Activated T-cell treated with anti-CD3 and anti-CD28 coated beads, Interleukin-2, amount 50 U/mL, for 72 hours (primary cell): Measurements from ENCODE around the gene NBAS. TPM values are rescaled to one million over a fixed set of nuclear protein-coding genes. Genes with fewer than 3 reads are reported as not detected.
"Not testable (repeated sequence)": the region's sequence is repeated elsewhere in the genome, so short reads cannot be mapped to it uniquely, and the experiment has no call there.

Source experiments
- ATAC-seq, 2 donors: fragments of 150-1000 bp; cut with Tn5 transposase; replicated peaks in 1 of 2; 2 replicates each; pipeline ENCODE4 v1.10.0; 2021; ENCODE audit warnings: moderate library complexity in 2 of 2, mild to moderate bottlenecking in 1 of 2
- DNase-seq, 2 donors: peaks; one replicate each; pipeline ENCODE4 v3.0.0; 2021 to 2022; ENCODE audit warnings: mixed read lengths in 1 of 2
- H3K27ac Mint-ChIP-seq: one replicate; pipeline ENCODE4 v1.8.0; 2022; ENCODE audit warnings: mild to moderate bottlenecking, moderate library complexity, mixed read lengths
- H3K27me3 Mint-ChIP-seq: one replicate; pipeline ENCODE4 v1.8.0; 2022; ENCODE audit warnings: low read depth, mixed read lengths
- H3K36me3 Mint-ChIP-seq, 2 donors: one replicate each; pipeline ENCODE4 v1.8.0; 2022; ENCODE audit warnings: mixed read lengths in 2 of 2, mild to moderate bottlenecking in 1 of 2; ENCODE audit not compliant: insufficient read depth in 2 of 2
- H3K4me1 Mint-ChIP-seq: one replicate; pipeline ENCODE4 v1.8.0; 2022; ENCODE audit warnings: low read depth, mixed read lengths
- H3K4me3 Mint-ChIP-seq, 2 donors: one replicate each; pipeline ENCODE4 v1.8.0; 2022; ENCODE audit warnings: mild to moderate bottlenecking in 2 of 2, mixed read lengths in 2 of 2, moderate library complexity in 2 of 2
- H3K9me3 Mint-ChIP-seq, 2 donors: one replicate each; pipeline ENCODE4 v1.8.0; 2022; ENCODE audit warnings: mixed read lengths in 2 of 2
- total RNA-seq, 2 donors: library from RNA; stranded (reverse); gene quantifications; one replicate each; pipeline ENCODE4 v1.2.3, GENCODE V29; 2022

NBAS gene
- total RNA-seq, 2 donors from 2014 or later: 45.9 to 50.8 TPM

DNA sequence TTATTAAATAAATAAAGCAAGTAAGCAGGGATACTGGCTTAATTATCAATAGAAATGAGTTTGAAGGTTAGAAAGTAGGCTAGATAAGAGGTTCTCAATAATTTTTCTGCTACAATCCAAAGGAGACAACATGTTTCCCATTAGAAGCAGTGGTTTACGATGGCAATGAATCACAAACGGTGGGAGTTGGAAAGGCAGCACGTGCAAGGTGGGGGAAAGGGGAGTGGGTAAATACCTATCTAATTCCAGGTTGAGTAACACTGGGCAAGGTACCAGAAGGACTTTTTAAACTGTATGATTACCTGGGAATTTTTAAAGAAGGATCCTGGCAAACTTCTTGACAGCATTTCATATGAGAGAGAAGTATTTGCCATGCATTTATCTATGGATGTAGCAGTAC lies 289.9 kb downstream of the NBAS start:
- peaks cover 0 to 2% of the 10 kb centered on the region in 2 donors for H3K9me3 Mint-ChIP-seq
- peaks cover 4 to 15% of the 10 kb centered on the region in 2 donors for H3K36me3 Mint-ChIP-seq
- H3K27me3 Mint-ChIP-seq: no peaks in the 10 kb centered on the region
- no peak overlapping the region for H3K4me3 Mint-ChIP-seq
- no peak overlapping the region for H3K27ac Mint-ChIP-seq
- no peak for ATAC-seq
- peaks cover under 1% of the 10 kb centered on the region for H3K4me1 Mint-ChIP-seq
- no peak for DNase-seq

DNA sequence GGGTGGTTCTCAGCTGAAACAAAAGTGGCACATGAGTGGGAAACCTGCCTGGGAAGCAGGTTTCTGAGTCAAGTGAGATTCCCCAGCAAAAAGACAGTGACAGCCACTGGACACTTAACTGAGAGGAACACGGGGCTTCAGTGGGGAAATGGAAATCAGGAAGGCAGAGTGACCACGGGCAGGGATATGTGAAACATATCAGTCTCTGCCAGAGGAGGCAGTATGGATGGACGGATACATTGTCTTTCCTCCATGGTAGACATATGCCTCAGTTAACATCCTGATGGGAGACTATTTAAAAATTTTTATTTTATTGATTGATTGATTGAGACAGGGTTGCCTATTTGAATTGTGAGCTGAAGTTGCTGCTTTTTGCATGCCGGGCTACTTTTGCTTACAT lies 292.1 kb downstream of the NBAS start:
- DNase-seq (no peak), ATAC-seq (no peak)
- Mint-ChIP-seq H3K4me1 (peaks cover 10% of the 10 kb centered on the region), H3K36me3 (peaks cover 6 to 20% of the 10 kb centered on the region in 2 donors), H3K9me3 (peaks cover 0 to 2% of the 10 kb centered on the region in 2 donors), H3K27me3 (no peaks in the 10 kb centered on the region), H3K27ac (no peak overlapping the region), H3K4me3 (no peak overlapping the region)

DNA sequence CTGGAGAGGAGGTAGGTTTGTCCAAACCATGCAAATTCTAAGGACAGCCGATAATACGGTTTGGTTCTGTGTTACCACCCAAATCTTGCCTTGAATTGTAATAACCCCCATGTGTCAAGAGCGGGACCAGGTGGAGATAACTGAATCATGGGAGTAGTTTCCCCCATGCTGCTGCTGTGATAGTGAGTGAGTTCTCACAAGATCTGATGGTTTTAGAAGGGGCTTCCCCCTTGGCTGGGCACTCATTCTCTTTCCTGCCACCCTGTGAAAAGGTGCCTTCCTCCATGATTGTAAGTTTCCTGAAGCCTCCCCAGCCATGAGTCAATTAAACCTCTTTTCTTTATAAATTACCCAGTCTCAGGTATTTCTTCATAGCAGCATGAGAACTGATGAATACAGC lies 295.2 kb downstream of the NBAS start:
- H3K9me3 Mint-ChIP-seq: peaks cover 0 to 2% of the 10 kb centered on the region in 2 donors
- no peak for ATAC-seq
- peaks cover 10 to 16% of the 10 kb centered on the region in 2 donors for H3K36me3 Mint-ChIP-seq
- H3K4me3 Mint-ChIP-seq: no peak overlapping the region
- H3K4me1 Mint-ChIP-seq: peaks cover 10% of the 10 kb centered on the region
- no peaks in the 10 kb centered on the region for H3K27me3 Mint-ChIP-seq
- DNase-seq: no peak
- peak overlapping the region; percentile 47 for H3K27ac Mint-ChIP-seq

DNA sequence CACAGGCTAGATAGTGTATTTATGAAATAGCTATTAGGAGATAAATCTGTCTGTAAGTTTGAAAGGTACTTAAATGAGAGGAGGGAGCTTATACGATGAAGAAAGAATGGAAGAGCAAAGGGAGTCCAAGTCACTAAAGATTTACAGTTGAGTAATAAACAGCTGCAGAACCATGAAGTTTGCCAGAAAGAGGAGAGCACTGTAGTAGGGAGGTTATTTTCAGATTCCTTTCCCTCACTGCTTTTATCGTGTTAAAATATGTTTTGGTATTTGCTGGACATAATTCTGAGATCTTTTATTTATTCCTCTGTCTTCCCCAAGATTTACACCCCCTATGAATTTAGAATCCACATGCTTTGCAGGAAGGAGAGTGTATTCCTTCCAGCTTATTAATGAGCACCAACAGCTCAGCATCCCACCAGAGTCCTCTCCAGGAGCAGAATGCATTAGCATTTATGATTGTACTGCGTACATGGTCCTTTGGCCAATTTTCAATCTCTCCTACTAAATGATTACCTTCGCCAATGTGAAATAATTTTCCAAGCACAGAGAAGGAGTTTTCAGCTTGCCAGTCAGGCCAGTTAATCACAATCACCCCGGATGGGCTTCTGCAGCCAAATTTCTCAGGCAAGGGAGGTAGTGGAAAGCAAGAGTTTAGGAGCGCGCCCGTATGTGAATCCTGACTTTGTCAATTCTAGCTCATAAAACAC lies 297.0 kb downstream of the NBAS start:
- no peak for ATAC-seq
- H3K36me3 Mint-ChIP-seq: peaks cover 16 to 22% of the 10 kb centered on the region in 2 donors

DNA sequence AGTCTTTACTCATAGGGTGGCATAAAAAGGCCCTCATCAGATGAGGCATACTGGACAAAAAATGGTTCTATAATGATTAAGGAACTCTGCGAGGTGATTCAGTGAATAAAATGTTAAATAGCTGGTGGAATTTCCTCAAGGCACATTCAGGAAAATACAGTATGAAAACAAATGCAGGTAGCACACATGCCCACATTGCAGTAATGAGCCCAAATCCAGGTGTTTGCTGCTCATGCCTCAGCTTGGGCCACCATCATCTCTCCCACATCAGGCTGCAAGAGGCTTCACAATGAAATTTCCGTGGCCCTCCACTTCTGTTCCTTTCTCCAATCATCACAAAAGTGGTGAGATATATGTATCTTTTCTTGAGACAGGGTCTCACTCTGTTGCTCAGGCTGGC lies 298.3 kb downstream of the NBAS start:
- DNase-seq (no peak), ATAC-seq (no peak)
- Mint-ChIP-seq H3K4me3 (no peak overlapping the region), H3K9me3 (peaks cover 0 to 10% of the 10 kb centered on the region in 2 donors), H3K36me3 (peaks cover 22 to 25% of the 10 kb centered on the region in 2 donors), H3K27ac (no peak overlapping the region), H3K27me3 (no peaks in the 10 kb centered on the region), H3K4me1 (peaks cover 10% of the 10 kb centered on the region)

More for the DNA sequence above, 297.0 kb downstream of the NBAS start:
- peaks cover 0 to 8% of the 10 kb centered on the region in 2 donors for H3K9me3 Mint-ChIP-seq
- peaks cover 10% of the 10 kb centered on the region for H3K4me1 Mint-ChIP-seq
- no peaks in the 10 kb centered on the region for H3K27me3 Mint-ChIP-seq
- no peak for DNase-seq
- H3K4me3 Mint-ChIP-seq: no peak overlapping the region
- H3K27ac Mint-ChIP-seq: no peak overlapping the region

DNA sequence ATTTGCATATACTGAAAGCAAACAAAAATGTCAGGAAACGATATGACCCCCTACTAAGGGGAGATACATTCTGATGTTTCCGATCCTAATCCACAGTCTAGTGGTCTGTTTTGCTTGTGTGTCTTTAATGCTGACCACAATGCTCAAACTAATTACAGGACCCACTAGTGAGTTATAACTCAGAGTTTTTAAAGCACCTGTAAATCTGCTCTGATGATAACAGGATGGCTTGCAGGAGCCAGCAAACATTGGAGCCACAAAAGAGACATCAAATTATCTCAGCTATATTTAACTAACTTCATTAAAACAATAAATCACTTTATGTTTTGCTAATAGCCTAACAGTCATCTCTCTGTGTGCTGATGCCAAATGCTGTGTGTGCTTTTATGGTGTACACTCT lies 300.3 kb downstream of the NBAS start:
- Mint-ChIP-seq H3K4me3 (no peak overlapping the region), H3K4me1 (peaks cover 5% of the 10 kb centered on the region), H3K27me3 (no peaks in the 10 kb centered on the region), H3K27ac (no peak overlapping the region), H3K9me3 (peaks cover 2 to 8% of the 10 kb centered on the region in 2 donors), H3K36me3 (peaks cover 19 to 30% of the 10 kb centered on the region in 2 donors)
- DNase-seq: no peak
- no peak for ATAC-seq

DNA sequence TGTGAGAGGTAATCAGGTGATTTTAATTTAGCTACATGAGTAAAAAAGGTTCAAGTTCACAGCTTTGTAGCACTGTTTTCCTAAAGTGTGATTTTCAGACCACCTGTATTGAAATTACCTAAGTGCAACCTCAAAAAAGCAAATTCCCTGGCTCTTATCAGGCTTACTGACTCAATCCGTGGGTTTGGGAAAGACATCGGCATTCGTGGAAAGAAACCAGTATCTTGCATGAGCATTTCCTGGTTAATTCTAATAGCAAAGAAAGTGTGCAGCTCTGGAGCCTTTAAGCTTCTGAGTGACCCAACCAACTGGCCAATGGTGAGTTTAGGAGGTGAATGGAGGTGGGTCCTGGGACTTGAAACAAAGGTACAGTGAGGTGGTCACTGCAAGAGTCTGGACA lies 300.9 kb downstream of the NBAS start:
- DNase-seq (no peak), ATAC-seq (no peak)
- peaks cover 6 to 10% of the 10 kb centered on the region in 2 donors for H3K9me3 Mint-ChIP-seq
- H3K36me3 Mint-ChIP-seq: peaks cover 19 to 30% of the 10 kb centered on the region in 2 donors
- H3K4me1 Mint-ChIP-seq: no peaks in the 10 kb centered on the region
- H3K27ac Mint-ChIP-seq: no peak overlapping the region
- no peak overlapping the region for H3K4me3 Mint-ChIP-seq
- H3K27me3 Mint-ChIP-seq: no peaks in the 10 kb centered on the region

DNA sequence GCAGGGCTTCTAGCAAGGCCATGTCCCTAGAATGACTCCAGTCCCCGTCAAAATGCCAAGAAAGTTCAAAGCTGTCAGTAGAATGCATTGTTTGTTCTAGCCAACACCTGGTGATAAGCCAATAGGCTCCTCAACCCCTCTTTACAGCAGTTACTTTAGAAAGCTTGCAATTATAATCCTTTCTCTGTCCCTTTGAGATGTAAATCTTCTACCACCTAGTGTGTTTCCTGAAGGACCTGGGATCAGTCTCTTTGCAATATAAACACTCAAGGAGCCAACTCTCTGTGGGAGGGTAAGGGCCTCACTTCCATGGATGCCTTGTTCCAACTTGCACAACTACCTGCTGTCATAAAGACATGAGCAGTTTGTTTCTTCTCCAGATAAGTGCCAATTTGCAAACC lies 301.8 kb downstream of the NBAS start:
- Mint-ChIP-seq H3K27me3 (no peaks in the 10 kb centered on the region), H3K27ac (no peak overlapping the region), H3K36me3 (peaks cover 17 to 26% of the 10 kb centered on the region in 2 donors), H3K4me1 (no peaks in the 10 kb centered on the region), H3K9me3 (peaks cover 6 to 10% of the 10 kb centered on the region in 2 donors), H3K4me3 (no peak overlapping the region)
- ATAC-seq (no peak), DNase-seq (no peak)

DNA sequence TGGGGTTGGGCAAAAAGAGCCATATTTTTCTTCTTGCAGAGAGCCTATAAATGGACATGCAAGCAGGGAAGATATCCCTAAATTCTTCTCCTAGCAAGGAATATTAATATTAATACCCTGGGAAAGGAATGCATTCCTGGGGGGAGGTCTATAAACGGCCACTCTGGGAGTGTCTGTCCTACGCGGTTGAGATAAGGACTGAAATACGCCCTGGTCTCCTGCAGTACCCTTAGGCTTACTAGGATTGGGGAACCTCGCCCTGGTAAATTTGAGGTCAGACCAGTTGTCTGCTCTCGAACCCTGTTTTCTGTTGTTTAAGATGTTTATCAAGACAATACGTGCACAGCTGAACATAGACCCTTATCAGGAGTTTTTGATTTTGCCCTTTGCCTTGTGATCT lies 302.7 kb downstream of the NBAS start:
- not testable (repeated sequence) for H3K27ac Mint-ChIP-seq, H3K4me1 Mint-ChIP-seq, H3K27me3 Mint-ChIP-seq, DNase-seq, H3K4me3 Mint-ChIP-seq, ATAC-seq
- peaks cover 14 to 18% of the 10 kb centered on the region in 2 donors for H3K36me3 Mint-ChIP-seq
- H3K9me3 Mint-ChIP-seq: peaks cover 6 to 10% of the 10 kb centered on the region in 2 donors

DNA sequence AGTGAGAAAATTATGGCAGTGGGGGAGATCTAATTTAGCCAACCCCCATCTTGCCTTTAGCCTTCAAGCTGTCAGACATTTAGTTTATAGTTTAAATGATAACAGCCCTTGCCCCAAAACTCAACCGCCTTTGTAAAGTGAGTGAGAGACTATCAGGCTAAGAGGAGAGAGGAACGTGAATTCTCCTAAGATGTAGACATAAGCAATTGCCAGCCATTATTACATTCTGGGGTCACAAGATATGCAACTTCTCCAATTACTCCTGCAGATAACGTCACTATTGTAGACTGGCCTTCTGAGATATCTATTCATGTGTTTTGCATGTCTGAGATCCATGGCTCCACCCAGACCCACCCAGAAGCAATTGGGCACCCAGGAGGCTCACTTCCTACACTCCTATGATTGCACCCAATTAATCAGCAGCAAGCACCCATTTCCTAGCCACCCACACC lies 307.3 kb downstream of the NBAS start:
- DNase-seq (no peak), ATAC-seq (no peak)
- Mint-ChIP-seq H3K27ac (no peak overlapping the region), H3K36me3 (peaks cover 16 to 24% of the 10 kb centered on the region in 2 donors), H3K9me3 (peaks cover 11 to 13% of the 10 kb centered on the region in 2 donors), H3K4me1 (peaks cover under 1% of the 10 kb centered on the region), H3K4me3 (no peak overlapping the region), H3K27me3 (no peaks in the 10 kb centered on the region)

DNA sequence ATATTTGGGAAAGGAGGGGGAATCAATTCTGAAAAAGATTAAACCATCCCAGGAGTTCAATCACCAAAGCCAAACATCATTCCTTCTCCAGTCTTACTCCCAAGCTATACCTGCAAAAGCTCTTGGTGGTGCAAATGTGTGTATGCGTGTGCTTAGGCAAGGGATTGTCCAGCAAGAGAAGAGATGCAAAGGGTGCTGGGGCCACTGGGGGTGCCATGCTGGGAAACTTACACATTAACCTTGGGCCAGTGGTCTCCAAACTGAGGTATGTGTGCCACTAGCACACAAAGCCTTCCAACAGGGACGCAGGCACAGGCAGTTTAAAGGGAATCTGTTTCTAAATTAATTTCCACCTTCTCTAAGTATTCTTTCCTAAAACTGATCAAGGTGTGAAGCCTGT lies 307.9 kb downstream of the NBAS start:
- Mint-ChIP-seq H3K36me3 (peaks cover 13 to 22% of the 10 kb centered on the region in 2 donors), H3K4me1 (peaks cover 4% of the 10 kb centered on the region), H3K9me3 (peaks cover 11 to 16% of the 10 kb centered on the region in 2 donors), H3K27ac (no peak overlapping the region), H3K27me3 (no peaks in the 10 kb centered on the region), H3K4me3 (no peak overlapping the region)
- ATAC-seq (no peak), DNase-seq (no peak)

DNA sequence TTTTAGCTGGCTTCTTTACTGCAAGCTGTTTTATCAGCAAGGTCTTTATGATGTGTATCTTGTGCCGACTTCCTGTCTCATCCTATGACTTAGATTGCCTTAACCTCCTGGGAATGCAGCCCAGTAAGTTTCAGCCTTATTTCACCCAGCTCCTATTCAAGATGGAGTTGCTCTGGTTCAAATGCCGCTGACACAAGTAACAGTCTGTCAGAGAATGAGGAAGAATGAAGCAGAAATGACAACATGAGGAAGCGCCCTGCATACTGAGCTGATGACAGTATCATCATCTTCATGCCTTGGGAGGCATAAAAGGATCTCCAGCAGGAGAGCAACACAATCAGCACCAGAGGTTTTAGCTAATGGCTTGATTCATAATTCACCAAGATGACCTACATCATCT lies 309.4 kb downstream of the NBAS start:
- Mint-ChIP-seq H3K36me3 (peaks cover 13 to 15% of the 10 kb centered on the region in 2 donors), H3K4me3 (no peak overlapping the region), H3K27me3 (no peaks in the 10 kb centered on the region), H3K4me1 (peaks cover 4% of the 10 kb centered on the region), H3K9me3 (peaks cover 11 to 18% of the 10 kb centered on the region in 2 donors), H3K27ac (no peak overlapping the region)
- ATAC-seq (no peak), DNase-seq (no peak)

DNA sequence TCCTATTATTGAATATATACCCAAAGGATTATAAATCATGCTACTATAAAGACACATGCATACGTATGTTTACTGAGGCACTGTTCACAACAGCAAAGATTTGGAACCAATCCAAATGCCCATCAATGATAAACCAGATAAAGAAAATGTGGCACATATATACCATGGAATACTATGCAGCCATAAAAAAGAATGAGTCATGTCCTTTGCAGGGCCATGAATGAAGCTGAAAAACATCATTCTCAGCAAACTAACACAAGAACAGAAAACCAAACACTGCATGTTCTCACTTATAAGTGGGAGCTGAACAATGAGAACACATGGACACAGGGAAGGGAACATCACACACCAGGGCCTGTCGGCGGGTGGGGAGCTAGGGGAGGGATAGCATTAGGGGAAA lies 310.2 kb downstream of the NBAS start:
- H3K4me3 Mint-ChIP-seq, DNase-seq, H3K4me1 Mint-ChIP-seq, H3K27me3 Mint-ChIP-seq, H3K27ac Mint-ChIP-seq, ATAC-seq: not testable (repeated sequence)
- H3K36me3 Mint-ChIP-seq: peaks cover 13 to 15% of the 10 kb centered on the region in 2 donors
- H3K9me3 Mint-ChIP-seq: peaks cover 11 to 22% of the 10 kb centered on the region in 2 donors

DNA sequence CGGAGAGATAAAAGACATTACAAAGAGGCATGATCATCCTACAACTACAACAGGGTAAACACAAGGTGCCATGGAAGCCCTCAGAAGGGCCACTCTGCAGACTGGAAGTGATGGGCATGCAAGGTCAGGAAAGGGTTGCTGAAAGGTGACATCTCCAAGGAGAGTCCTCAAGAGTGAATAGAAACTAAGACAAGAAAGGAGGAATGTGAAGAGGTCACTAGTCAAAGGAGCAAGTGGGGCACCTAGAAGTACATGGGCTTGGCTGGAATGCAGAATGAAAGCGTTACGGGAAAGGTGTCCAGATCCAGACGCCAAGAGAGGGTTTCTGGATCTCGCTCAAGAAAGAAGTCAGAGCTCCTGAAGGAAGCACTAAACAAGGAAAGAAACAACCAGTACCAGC lies 314.3 kb downstream of the NBAS start:
- ATAC-seq: no peak

More for the DNA sequence above, 314.3 kb downstream of the NBAS start:
- H3K27ac Mint-ChIP-seq: no peak overlapping the region
- DNase-seq: no peak
- no peaks in the 10 kb centered on the region for H3K27me3 Mint-ChIP-seq
- no peak overlapping the region for H3K4me3 Mint-ChIP-seq
- peaks cover 11 to 13% of the 10 kb centered on the region in 2 donors for H3K36me3 Mint-ChIP-seq
- peaks cover 4% of the 10 kb centered on the region for H3K4me1 Mint-ChIP-seq
- H3K9me3 Mint-ChIP-seq: peaks cover 9 to 19% of the 10 kb centered on the region in 2 donors
